K562 (cell line): ENCODE results near the gene C1QTNF6. TPM values are rescaled to one million over a fixed set of nuclear protein-coding genes. Genes with fewer than 3 reads are reported as not detected.
A peak's percentile ranks its signal among the peaks of the same experiment; 100 is the strongest.

Experiments used
- GTF2F1 ChIP-seq: IDR thresholded peaks from 2 replicates; pipeline ENCODE4 v1.6.1; 2011; ENCODE audit warnings: low read depth, low read length, improper control_type of control experiment
- MYNN ChIP-seq, 2 experiments: sonication (generic); formaldehyde crosslinking in 1 of 2; IDR thresholded peaks; 2 replicates each; pipeline versions ENCODE4 v1.5.0 to v1.6.1; 2016 to 2020; ENCODE audit warnings: antibody characterized with exemption in 1 of 2, missing genetic modification reagents in 1 of 2
- SRSF9 ChIP-seq: fragments of 200-400 bp; formaldehyde crosslinking; IDR thresholded peaks from 2 replicates; pipeline ENCODE4 v1.6.1; 2017; ENCODE audit warnings: low read depth, low read length, borderline replicate concordance
- ZNF212 ChIP-seq: fragments of 450-650 bp; formaldehyde crosslinking; IDR thresholded peaks from 2 replicates; pipeline ENCODE4 v1.4.0; 2020; ENCODE audit warnings: mild to moderate bottlenecking
- ZNF668 ChIP-seq: fragments of 250-450 bp; sonication (Bioruptor Pico); IDR thresholded peaks from 2 replicates; pipeline ENCODE4 v1.8.0; 2022; ENCODE audit warnings: mild to moderate bottlenecking, inconsistent platforms
- polyA plus RNA-seq, 8 experiments: library from polyadenylated mRNA; depleted of rRNA in 4 of 8; stranded (reverse) in 5 of 8; unstranded in 3 of 8; fragments of >200 nt; fragmentation: Nextera tagmentation in 2 of 8; fragmentation: Illumina TruSeq in 1 of 8; extraction: Ambion mirVana in 2 of 8; extraction: Trizol in 1 of 8; gene quantifications; 2 replicates each; pipeline versions ENCODE4 v1.2.1 to v1.2.3, GENCODE V29; 2011 to 2014; ENCODE audit warnings: inconsistent platforms in 1 of 8, missing spikeins in 1 of 8
- total RNA-seq, 7 experiments: library from RNA; depleted of rRNA in 6 of 7; stranded (reverse); fragments of >200 nt in 6 of 7; fragmentation: Illumina TruSeq in 2 of 7; extraction: Trizol in 2 of 7; gene quantifications; 2 replicates each; pipeline versions ENCODE4 v1.2.1 to v1.2.3, GENCODE V29; 2011 to 2021; ENCODE audit warnings: low replicate concordance in 1 of 7
- TF ChIP-seq, protein P1 (sequence below), 2 experiments: fragments of 450-650 bp in 1 of 2; IDR thresholded peaks; 2 replicates each; pipeline ENCODE4 v1.6.1; 2011 to 2017; ENCODE audit warnings: low read depth in 2 of 2, antibody characterized with exemption in 1 of 2, borderline replicate concordance in 1 of 2, low read length in 1 of 2, mild to moderate bottlenecking in 1 of 2, mixed read lengths in 1 of 2; ENCODE audit not compliant: control insufficient read depth in 1 of 2
- TF ChIP-seq, protein P2 (sequence below), 2 experiments: fragments of 450-650 bp in 1 of 2; sonication (generic) in 1 of 2; formaldehyde crosslinking in 1 of 2; IDR thresholded peaks; 2 replicates each; pipeline versions ENCODE4 v1.7.1 to v1.9.0; 2016 to 2022; ENCODE audit warnings: inconsistent platforms in 1 of 2, mild to moderate bottlenecking in 1 of 2, missing genetic modification reagents in 1 of 2
- TF ChIP-seq, protein P3 (sequence below): fragments of 450-650 bp; formaldehyde crosslinking; conservative IDR thresholded peaks from 2 replicates; pipeline ENCODE4 v1.4.0; 2022; ENCODE audit warnings: mild to moderate bottlenecking, missing genetic modification characterization
- TF ChIP-seq, protein P4 (sequence below): fragments of 250-450 bp; sonication (Bioruptor Pico); IDR thresholded peaks from 2 replicates; pipeline ENCODE4 v1.9.0; 2021; ENCODE audit warnings: mild to moderate bottlenecking, inconsistent platforms

C1QTNF6 gene
- total and polyA plus RNA-seq, 9 of the 15 experiments (the other 6 are each of a cell fraction or from before 2014, with no cell fraction given), result 0.18 to 0.92 (median 0.55) TPM

DNA sequence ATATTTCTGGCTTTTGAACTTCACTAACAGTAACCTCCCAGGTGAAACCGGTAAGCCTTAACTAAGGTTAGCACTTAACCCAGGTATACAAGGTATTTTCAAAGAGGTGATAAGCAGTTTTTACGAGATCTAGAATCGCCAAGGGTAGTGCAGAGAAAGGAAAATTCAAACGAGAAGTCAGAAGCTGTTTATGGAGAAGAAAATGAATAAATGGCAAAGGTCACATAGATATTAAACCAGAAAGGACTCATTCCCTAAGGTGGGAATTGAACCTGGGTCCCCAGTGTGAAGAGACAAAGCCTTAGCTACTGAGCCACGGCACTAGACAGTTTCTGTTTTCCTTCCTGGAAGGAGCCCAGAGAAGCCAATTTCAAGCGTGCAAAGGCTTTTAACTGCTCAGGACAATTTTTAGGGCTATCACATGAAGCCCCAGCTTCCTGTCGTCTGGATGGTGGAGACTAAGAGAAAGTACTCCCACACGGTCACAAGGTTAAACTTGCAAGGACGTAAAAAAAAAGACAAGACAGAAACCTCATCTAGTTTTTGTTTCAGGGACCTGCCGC is 5.7 kb upstream of the C1QTNF6 start (continued):
- TF ChIP-seq, protein P1, sequence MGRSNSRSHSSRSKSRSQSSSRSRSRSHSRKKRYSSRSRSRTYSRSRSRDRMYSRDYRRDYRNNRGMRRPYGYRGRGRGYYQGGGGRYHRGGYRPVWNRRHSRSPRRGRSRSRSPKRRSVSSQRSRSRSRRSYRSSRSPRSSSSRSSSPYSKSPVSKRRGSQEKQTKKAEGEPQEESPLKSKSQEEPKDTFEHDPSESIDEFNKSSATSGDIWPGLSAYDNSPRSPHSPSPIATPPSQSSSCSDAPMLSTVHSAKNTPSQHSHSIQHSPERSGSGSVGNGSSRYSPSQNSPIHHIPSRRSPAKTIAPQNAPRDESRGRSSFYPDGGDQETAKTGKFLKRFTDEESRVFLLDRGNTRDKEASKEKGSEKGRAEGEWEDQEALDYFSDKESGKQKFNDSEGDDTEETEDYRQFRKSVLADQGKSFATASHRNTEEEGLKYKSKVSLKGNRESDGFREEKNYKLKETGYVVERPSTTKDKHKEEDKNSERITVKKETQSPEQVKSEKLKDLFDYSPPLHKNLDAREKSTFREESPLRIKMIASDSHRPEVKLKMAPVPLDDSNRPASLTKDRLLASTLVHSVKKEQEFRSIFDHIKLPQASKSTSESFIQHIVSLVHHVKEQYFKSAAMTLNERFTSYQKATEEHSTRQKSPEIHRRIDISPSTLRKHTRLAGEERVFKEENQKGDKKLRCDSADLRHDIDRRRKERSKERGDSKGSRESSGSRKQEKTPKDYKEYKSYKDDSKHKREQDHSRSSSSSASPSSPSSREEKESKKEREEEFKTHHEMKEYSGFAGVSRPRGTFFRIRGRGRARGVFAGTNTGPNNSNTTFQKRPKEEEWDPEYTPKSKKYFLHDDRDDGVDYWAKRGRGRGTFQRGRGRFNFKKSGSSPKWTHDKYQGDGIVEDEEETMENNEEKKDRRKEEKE (IDR thresholded peaks at IDR 0.05; ENCODE audit: borderline replicate concordance in 1 of 2, control insufficient read depth in 1 of 2, low read depth in 2 of 2, low read length in 1 of 2), result no peak
- TF ChIP-seq, protein P2, sequence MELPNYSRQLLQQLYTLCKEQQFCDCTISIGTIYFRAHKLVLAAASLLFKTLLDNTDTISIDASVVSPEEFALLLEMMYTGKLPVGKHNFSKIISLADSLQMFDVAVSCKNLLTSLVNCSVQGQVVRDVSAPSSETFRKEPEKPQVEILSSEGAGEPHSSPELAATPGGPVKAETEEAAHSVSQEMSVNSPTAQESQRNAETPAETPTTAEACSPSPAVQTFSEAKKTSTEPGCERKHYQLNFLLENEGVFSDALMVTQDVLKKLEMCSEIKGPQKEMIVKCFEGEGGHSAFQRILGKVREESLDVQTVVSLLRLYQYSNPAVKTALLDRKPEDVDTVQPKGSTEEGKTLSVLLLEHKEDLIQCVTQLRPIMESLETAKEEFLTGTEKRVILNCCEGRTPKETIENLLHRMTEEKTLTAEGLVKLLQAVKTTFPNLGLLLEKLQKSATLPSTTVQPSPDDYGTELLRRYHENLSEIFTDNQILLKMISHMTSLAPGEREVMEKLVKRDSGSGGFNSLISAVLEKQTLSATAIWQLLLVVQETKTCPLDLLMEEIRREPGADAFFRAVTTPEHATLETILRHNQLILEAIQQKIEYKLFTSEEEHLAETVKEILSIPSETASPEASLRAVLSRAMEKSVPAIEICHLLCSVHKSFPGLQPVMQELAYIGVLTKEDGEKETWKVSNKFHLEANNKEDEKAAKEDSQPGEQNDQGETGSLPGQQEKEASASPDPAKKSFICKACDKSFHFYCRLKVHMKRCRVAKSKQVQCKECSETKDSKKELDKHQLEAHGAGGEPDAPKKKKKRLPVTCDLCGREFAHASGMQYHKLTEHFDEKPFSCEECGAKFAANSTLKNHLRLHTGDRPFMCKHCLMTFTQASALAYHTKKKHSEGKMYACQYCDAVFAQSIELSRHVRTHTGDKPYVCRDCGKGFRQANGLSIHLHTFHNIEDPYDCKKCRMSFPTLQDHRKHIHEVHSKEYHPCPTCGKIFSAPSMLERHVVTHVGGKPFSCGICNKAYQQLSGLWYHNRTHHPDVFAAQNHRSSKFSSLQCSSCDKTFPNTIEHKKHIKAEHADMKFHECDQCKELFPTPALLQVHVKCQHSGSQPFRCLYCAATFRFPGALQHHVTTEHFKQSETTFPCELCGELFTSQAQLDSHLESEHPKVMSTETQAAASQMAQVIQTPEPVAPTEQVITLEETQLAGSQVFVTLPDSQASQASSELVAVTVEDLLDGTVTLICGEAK (IDR thresholded peaks at IDR 0.05), result peak; percentile 72
- TF ChIP-seq, protein P2 (CRISPR knock-in tag; IDR thresholded peaks at IDR 0.05), result no peak
- TF ChIP-seq SRSF9, result no peak
- TF ChIP-seq, protein P3, sequence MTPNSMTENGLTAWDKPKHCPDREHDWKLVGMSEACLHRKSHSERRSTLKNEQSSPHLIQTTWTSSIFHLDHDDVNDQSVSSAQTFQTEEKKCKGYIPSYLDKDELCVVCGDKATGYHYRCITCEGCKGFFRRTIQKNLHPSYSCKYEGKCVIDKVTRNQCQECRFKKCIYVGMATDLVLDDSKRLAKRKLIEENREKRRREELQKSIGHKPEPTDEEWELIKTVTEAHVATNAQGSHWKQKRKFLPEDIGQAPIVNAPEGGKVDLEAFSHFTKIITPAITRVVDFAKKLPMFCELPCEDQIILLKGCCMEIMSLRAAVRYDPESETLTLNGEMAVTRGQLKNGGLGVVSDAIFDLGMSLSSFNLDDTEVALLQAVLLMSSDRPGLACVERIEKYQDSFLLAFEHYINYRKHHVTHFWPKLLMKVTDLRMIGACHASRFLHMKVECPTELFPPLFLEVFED, result 0 out of 2 replicates have a peak, but pooled peaks have one; percentile 15
- peak; percentile 30; the same call in 1 of the 2 replicates for TF ChIP-seq MYNN (IDR thresholded peaks at IDR 0.05)
- TF ChIP-seq MYNN (CRISPR knock-in tag; IDR thresholded peaks at IDR 0.05), result no peak
- no peak for TF ChIP-seq ZNF212
- TF ChIP-seq, protein P4, sequence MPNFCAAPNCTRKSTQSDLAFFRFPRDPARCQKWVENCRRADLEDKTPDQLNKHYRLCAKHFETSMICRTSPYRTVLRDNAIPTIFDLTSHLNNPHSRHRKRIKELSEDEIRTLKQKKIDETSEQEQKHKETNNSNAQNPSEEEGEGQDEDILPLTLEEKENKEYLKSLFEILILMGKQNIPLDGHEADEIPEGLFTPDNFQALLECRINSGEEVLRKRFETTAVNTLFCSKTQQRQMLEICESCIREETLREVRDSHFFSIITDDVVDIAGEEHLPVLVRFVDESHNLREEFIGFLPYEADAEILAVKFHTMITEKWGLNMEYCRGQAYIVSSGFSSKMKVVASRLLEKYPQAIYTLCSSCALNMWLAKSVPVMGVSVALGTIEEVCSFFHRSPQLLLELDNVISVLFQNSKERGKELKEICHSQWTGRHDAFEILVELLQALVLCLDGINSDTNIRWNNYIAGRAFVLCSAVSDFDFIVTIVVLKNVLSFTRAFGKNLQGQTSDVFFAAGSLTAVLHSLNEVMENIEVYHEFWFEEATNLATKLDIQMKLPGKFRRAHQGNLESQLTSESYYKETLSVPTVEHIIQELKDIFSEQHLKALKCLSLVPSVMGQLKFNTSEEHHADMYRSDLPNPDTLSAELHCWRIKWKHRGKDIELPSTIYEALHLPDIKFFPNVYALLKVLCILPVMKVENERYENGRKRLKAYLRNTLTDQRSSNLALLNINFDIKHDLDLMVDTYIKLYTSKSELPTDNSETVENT (CRISPR knock-in tag), result no peak
- TF ChIP-seq GTF2F1, result no peak
- TF ChIP-seq ZNF668, result no peak
